ENCODE results near the gene CGNL1. TPM values are rescaled to one million over a fixed set of nuclear protein-coding genes. Genes with fewer than 3 reads are reported as not detected.

CGNL1 gene
- total RNA-seq, 2 experiments from 2014 or later, result not detected

DNA sequence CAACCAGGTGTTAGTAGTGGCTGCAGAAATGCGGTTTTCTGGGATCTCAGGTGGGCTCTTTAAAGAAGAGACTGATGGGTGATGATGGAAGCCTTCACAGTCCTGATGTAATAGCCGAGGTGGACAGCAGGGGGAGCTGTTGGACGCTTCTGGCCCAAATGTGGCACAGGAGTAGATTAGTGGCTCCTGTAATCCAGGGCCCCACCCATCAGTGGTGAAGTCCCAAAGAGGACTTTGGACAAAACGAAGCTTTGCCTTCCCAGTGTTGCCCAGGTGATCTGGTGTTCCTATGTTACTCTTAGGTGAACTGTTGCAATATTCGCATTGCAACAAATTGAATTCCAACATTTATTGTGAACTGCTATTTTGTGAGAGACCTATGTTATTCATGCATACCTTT is 183.6 kb downstream of the CGNL1 start:
- no peak overlapping the region for H3K4me3 Mint-ChIP-seq
- H3K36me3 Mint-ChIP-seq (ENCODE audit: low read depth), result no peaks in the 10 kb centered on the region
- POLR2A ChIA-PET, result no interaction called here
- CTCF ChIA-PET, result interaction anchor here (0.7 to 3.2 kb wide), 26 partner anchors 9 to 827 kb away, joined by 3 to 33 read pairs (median 4); partner anchors contain the start of genes MYZAP and POLR2M
- ATAC-seq (peak; percentile 56), DNase-seq (peak; percentile 77)
- H3K9me3 Mint-ChIP-seq (ENCODE audit: insufficient read depth), result no peaks in the 10 kb centered on the region
- H3K27me3 Mint-ChIP-seq (ENCODE audit: low read depth), result peaks cover 6% of the 10 kb centered on the region
- H3K4me1 Mint-ChIP-seq (ENCODE audit: low read depth), result peaks cover 25% of the 10 kb centered on the region
- no peak overlapping the region for H3K27ac Mint-ChIP-seq

GRCh38 chr15:57561041-57561711 is 184.9 kb downstream of the CGNL1 start:
- Mint-ChIP-seq H3K27ac (no peak overlapping the region), H3K36me3 (ENCODE audit: low read depth) (no peaks in the 10 kb centered on the region), H3K9me3 (ENCODE audit: insufficient read depth) (no peaks in the 10 kb centered on the region), H3K4me3 (no peak overlapping the region), H3K4me1 (ENCODE audit: low read depth) (peaks cover 34% of the 10 kb centered on the region), H3K27me3 (ENCODE audit: low read depth) (peaks cover 13% of the 10 kb centered on the region)
- POLR2A ChIA-PET, result no interaction called here
- peak; percentile 74 for DNase-seq
- CTCF ChIA-PET, result interaction anchor here (0.8 to 3.2 kb wide), 19 partner anchors 10 to 509 kb away, joined by 3 to 33 read pairs (median 5); partner anchors contain the start of genes MYZAP and POLR2M
- ATAC-seq, result peak; percentile 84

DNA sequence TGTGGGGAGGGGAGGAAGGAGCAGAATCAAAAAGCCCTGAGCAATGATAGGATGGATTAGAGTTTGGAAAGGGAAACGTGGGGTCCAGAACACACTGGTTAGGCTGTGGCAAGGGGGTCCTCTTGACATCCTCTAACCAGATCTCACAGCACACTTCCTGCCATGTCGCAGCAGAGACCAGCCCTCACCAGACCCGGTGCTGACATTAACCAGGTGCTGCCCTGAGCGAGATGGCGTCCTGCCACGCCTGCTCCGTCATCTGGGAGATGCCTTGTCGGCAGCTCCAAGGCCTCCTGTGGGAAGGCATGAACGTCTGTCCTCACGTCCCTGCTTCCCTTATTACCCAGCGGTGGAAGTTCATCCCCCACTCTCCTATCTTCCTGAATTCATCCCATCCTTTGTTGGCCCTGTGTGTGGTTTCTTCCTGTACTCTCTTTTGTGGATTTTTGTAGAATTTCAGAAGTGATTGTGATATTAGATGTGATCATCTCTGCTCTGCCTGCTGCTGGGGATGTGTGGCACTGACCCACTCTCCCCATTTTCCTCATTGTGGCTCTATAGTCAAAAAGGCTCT is 186.0 kb downstream of the CGNL1 start:
- DNase-seq, result no peak
- POLR2A ChIA-PET, result no interaction called here
- no peaks in the 10 kb centered on the region for H3K36me3 Mint-ChIP-seq (ENCODE audit: low read depth)
- H3K4me3 Mint-ChIP-seq, result no peak overlapping the region
- ATAC-seq, result no peak
- CTCF ChIA-PET, result interaction anchor here (1.2 to 3.0 kb wide), 4 partner anchors 16 to 298 kb away, joined by 4 to 33 read pairs (median 12); partner anchors contain the start of gene MYZAP
- no peaks in the 10 kb centered on the region for H3K9me3 Mint-ChIP-seq (ENCODE audit: insufficient read depth)
- H3K27me3 Mint-ChIP-seq (ENCODE audit: low read depth), result peaks cover 18% of the 10 kb centered on the region
- no peak overlapping the region for H3K27ac Mint-ChIP-seq
- peaks cover 34% of the 10 kb centered on the region for H3K4me1 Mint-ChIP-seq (ENCODE audit: low read depth)

GRCh38 chr15:57563416-57563815 is 187.1 kb downstream of the CGNL1 start:
- POLR2A ChIA-PET, result no interaction called here

DNA sequence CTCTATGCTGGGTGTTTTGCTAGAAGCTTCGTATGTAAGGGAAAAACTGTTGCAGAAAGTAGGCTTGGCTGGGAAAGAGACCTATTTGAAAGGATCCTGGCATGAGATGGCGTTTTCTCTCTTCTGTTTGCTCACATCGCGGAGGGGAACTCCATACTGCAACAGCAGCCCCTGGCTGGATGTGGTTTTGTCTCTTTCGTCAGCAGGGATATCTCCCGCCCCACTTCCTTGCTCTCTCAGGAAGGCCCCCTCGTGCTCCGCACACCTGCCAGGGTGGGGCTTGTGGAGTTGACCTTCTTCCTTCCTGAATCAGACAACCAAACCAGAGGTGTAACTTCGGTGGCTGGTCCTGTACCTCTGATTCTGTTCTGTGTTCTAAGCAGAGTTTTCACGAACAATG is 189.0 kb downstream of the CGNL1 start:
- no peak overlapping the region for H3K27ac Mint-ChIP-seq
- peaks cover 22% of the 10 kb centered on the region for H3K27me3 Mint-ChIP-seq (ENCODE audit: low read depth)
- H3K4me1 Mint-ChIP-seq (ENCODE audit: low read depth), result peaks cover 32% of the 10 kb centered on the region
- ATAC-seq (peak; percentile 37), DNase-seq (peak; percentile 35)
- H3K4me3 Mint-ChIP-seq, result no peak overlapping the region
- CTCF ChIA-PET, result no interaction called here
- H3K36me3 Mint-ChIP-seq (ENCODE audit: low read depth), result no peaks in the 10 kb centered on the region
- POLR2A ChIA-PET, result no interaction called here
- H3K9me3 Mint-ChIP-seq (ENCODE audit: insufficient read depth), result no peaks in the 10 kb centered on the region

More at GRCh38 chr15:57563416-57563815, 187.1 kb downstream of the CGNL1 start:
- CTCF ChIA-PET, result no interaction called here
- no peaks in the 10 kb centered on the region for H3K9me3 Mint-ChIP-seq (ENCODE audit: insufficient read depth)
- H3K27ac Mint-ChIP-seq, result no peak overlapping the region
- H3K36me3 Mint-ChIP-seq (ENCODE audit: low read depth), result no peaks in the 10 kb centered on the region
- H3K4me1 Mint-ChIP-seq (ENCODE audit: low read depth), result peaks cover 34% of the 10 kb centered on the region
- peaks cover 21% of the 10 kb centered on the region for H3K27me3 Mint-ChIP-seq (ENCODE audit: low read depth)
- H3K4me3 Mint-ChIP-seq, result no peak overlapping the region
- ATAC-seq (no peak), DNase-seq (no peak)

DNA sequence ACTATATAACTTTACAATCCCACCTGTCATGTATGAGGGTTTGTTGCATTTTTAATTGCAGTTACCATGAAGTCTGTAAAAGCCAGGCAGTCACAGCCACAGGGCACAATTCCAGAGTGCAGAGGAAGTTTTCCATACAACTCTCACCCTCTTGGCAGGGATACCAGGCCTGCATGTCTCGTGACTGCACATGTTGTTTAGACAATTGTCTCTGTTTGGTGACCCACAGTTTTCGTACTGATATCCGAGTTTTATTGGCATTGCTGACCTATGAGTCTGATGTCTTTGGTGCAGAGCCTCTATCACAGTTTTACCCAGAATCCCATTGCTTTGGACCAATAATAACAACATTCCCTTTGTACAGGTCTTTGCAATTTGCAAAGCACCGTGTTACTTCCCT is 190.5 kb downstream of the CGNL1 start:
- POLR2A ChIA-PET, result no interaction called here
- CTCF ChIA-PET, result no interaction called here
- ATAC-seq (no peak), DNase-seq (no peak)
- Mint-ChIP-seq H3K4me3 (no peak overlapping the region), H3K36me3 (ENCODE audit: low read depth) (no peaks in the 10 kb centered on the region), H3K9me3 (ENCODE audit: insufficient read depth) (no peaks in the 10 kb centered on the region), H3K27ac (no peak overlapping the region), H3K4me1 (ENCODE audit: low read depth) (peaks cover 26% of the 10 kb centered on the region), H3K27me3 (ENCODE audit: low read depth) (peaks cover 22% of the 10 kb centered on the region)

DNA sequence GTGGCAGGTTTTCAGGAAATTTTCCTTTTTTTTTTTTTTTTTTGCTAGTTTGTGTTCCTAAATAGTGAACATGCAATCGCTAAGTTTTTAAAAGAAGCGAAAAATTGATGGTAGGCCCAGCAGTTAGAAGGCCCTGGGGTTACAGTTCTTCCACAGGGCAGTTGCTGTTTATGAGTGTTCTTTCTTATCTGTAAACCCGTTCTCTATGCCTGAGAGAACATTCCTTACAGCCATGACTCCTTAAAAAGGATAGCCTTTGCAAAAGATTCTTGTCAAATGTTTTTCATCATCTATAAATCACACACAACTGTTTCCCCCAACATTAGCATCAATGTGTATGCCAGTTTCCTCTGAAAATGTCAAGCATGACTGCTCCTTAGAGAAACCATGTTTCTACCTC is 191.6 kb downstream of the CGNL1 start:
- ChIA-PET POLR2A (no interaction called here), CTCF (no interaction called here)
- ATAC-seq, result no peak
- Mint-ChIP-seq H3K4me1 (ENCODE audit: low read depth) (peaks cover 16% of the 10 kb centered on the region), H3K36me3 (ENCODE audit: low read depth) (no peaks in the 10 kb centered on the region), H3K4me3 (no peak overlapping the region), H3K9me3 (ENCODE audit: insufficient read depth) (no peaks in the 10 kb centered on the region), H3K27ac (no peak overlapping the region), H3K27me3 (ENCODE audit: low read depth) (peaks cover 22% of the 10 kb centered on the region)
- no peak for DNase-seq

- Mint-ChIP-seq H3K27ac (no peak overlapping the region), H3K36me3 (ENCODE audit: low read depth) (no peaks in the 10 kb centered on the region), H3K27me3 (ENCODE audit: low read depth) (peaks cover 22% of the 10 kb centered on the region), H3K4me3 (no peak overlapping the region), H3K4me1 (ENCODE audit: low read depth) (peaks cover 14% of the 10 kb centered on the region), H3K9me3 (ENCODE audit: insufficient read depth) (no peaks in the 10 kb centered on the region)
- DNase-seq, result no peak
- ChIA-PET CTCF (interaction anchor here (1.1 kb wide), 1 partner anchor 8 kb away, joined by 4 read pairs; no protein-coding TSS in a partner anchor), POLR2A (no interaction called here)
- ATAC-seq, result no peak
Observed at GRCh38 chr15:57568299-57568698, 192.0 kb downstream of the CGNL1 start.

- POLR2A ChIA-PET, result no interaction called here
- DNase-seq, result no peak
- H3K36me3 Mint-ChIP-seq (ENCODE audit: low read depth), result no peaks in the 10 kb centered on the region
- no peak overlapping the region for H3K27ac Mint-ChIP-seq
- peaks cover 18% of the 10 kb centered on the region for H3K27me3 Mint-ChIP-seq (ENCODE audit: low read depth)
- CTCF ChIA-PET, result no interaction called here
- peaks cover 5% of the 10 kb centered on the region for H3K4me1 Mint-ChIP-seq (ENCODE audit: low read depth)
- H3K9me3 Mint-ChIP-seq (ENCODE audit: insufficient read depth), result no peaks in the 10 kb centered on the region
- no peak overlapping the region for H3K4me3 Mint-ChIP-seq
- no peak for ATAC-seq
Observed at GRCh38 chr15:57570340-57570739, 194.0 kb downstream of the CGNL1 start.

- ChIA-PET POLR2A (no interaction called here), CTCF (no interaction called here)
- H3K27me3 Mint-ChIP-seq (ENCODE audit: low read depth), result peaks cover 13% of the 10 kb centered on the region
- no peak overlapping the region for H3K27ac Mint-ChIP-seq
- no peaks in the 10 kb centered on the region for H3K9me3 Mint-ChIP-seq (ENCODE audit: insufficient read depth)
- H3K4me1 Mint-ChIP-seq (ENCODE audit: low read depth), result no peaks in the 10 kb centered on the region
- H3K36me3 Mint-ChIP-seq (ENCODE audit: low read depth), result no peaks in the 10 kb centered on the region
- DNase-seq, result no peak
- no peak for ATAC-seq
- H3K4me3 Mint-ChIP-seq, result no peak overlapping the region
Observed at GRCh38 chr15:57570994-57571393, 194.7 kb downstream of the CGNL1 start.

DNA sequence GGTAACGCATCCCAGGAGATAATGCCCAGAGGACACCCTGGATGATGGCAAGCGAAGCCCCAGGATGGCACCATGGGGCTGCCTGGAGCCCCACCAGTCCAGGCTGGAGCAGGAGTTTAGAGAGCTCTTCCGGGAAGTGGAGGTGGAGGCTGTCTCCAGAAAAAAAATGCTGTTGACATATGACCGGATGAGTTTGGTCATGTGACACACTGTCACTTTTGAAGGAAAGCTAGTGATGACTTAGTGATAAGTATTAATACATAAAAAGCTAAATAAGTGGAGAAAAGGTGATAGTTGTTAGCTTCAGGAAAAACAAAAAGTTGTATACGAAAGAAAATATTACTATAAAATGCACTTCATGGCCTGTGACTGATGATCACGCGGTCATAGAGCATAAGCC is 195.4 kb downstream of the CGNL1 start:
- ChIA-PET POLR2A (no interaction called here), CTCF (no interaction called here)
- Mint-ChIP-seq H3K9me3 (ENCODE audit: insufficient read depth) (no peaks in the 10 kb centered on the region), H3K27ac (no peak overlapping the region), H3K36me3 (ENCODE audit: low read depth) (no peaks in the 10 kb centered on the region), H3K27me3 (ENCODE audit: low read depth) (peaks cover 8% of the 10 kb centered on the region), H3K4me1 (ENCODE audit: low read depth) (no peaks in the 10 kb centered on the region), H3K4me3 (no peak overlapping the region)
- DNase-seq (no peak), ATAC-seq (no peak)

- Mint-ChIP-seq H3K36me3 (ENCODE audit: low read depth) (no peaks in the 10 kb centered on the region), H3K27ac (no peak overlapping the region), H3K4me3 (no peak overlapping the region), H3K9me3 (ENCODE audit: insufficient read depth) (no peaks in the 10 kb centered on the region), H3K4me1 (ENCODE audit: low read depth) (no peaks in the 10 kb centered on the region), H3K27me3 (ENCODE audit: low read depth) (peaks cover 7% of the 10 kb centered on the region)
- POLR2A ChIA-PET, result no interaction called here
- DNase-seq (no peak), ATAC-seq (no peak)
- CTCF ChIA-PET, result interaction anchor here (1.0 to 1.4 kb wide), 2 partner anchors 11 to 13 kb away, joined by 3 to 4 read pairs; no protein-coding TSS in a partner anchor
Observed at GRCh38 chr15:57572468-57572867, 196.2 kb downstream of the CGNL1 start.

All from activated CD8-positive, alpha-beta T cell treated with anti-CD3 and anti-CD28 coated beads, Interleukin-2, amount 10 ng/mL, durations not matched to agents 7 days and 5 days (primary cell).